A549 (cell line): ENCODE measurements around the gene KLHDC3. TPM values are rescaled to one million over a fixed set of nuclear protein-coding genes. Genes with fewer than 3 reads are reported as not detected.
A peak's percentile ranks its signal among the peaks of the same experiment; 100 is the strongest.

Source experiments
- ATAC-seq, 2 experiments: fragments of 200-7000 bp in 1 of 2; fragments of >200 bp in 1 of 2; cut with Nextera tagmentation in 1 of 2; cut with Tn5 transposase in 1 of 2; 3 replicates each; pipeline versions ENCODE4 v1.8.0 to v1.9.1; 2018 to 2020; ENCODE audit warnings: mild to moderate bottlenecking in 1 of 2, moderate library complexity in 1 of 2
- CTCF ChIA-PET: fragments of 300-600 bp; sonication (Branson Sonifier 250); formaldehyde crosslinking; extraction: SDS; loops from one replicate; lab custom pipeline; 2021; ENCODE audit warnings: antibody characterized with exemption, inconsistent platforms; lab: Yijun Ruan, JAX
- POLR2A ChIA-PET: fragments of 350-600 bp; formaldehyde crosslinking; extraction: SDS; loops from one replicate; lab custom pipeline; 2021; ENCODE audit warnings: antibody characterized with exemption, inconsistent platforms; lab: Yijun Ruan, JAX
- DNase-seq, 2 experiments: peaks; one replicate each; pipeline versions ENCODE4 v3.0.0 to v3.0.0-alpha.2; 2011 to 2016; ENCODE audit warnings: low read depth in 1 of 2, low spot score in 1 of 2
- FAIRE-seq: peaks from 2 replicates; lab custom pipeline; 2011; peaks lifted over from hg19 to GRCh38; lab: Jason Lieb, UNC
- H3K27ac ChIP-seq, 2 experiments: fragments of >200 bp; sonication (Bioruptor Twin); formaldehyde crosslinking; 3 replicates each; pipeline ENCODE4 v1.5.1; 2016 to 2017
- H3K4me1 ChIP-seq: fragments of >200 bp; sonication (Bioruptor Twin); formaldehyde crosslinking; 3 replicates; pipeline ENCODE4 v1.6.1; 2016
- H3K4me2 ChIP-seq: fragments of >200 bp; sonication (Bioruptor Twin); formaldehyde crosslinking; 3 replicates; pipeline ENCODE4 v1.6.1; 2016
- H3K4me3 ChIP-seq: fragments of >200 bp; sonication (Bioruptor Twin); formaldehyde crosslinking; 3 replicates; pipeline ENCODE4 v1.5.1; 2016
- H3K9me3 ChIP-seq: fragments of >200 bp; sonication (Bioruptor Twin); formaldehyde crosslinking; 3 replicates; pipeline ENCODE4 v1.6.1; 2016
- CEBPB ChIP-seq, 2 experiments: fragments of >200 bp in 1 of 2; sonication (Bioruptor Twin) in 1 of 2; formaldehyde crosslinking in 1 of 2; IDR thresholded peaks; 2 replicates each; pipeline ENCODE4 v1.6.1; 2012 to 2016
- EHF ChIP-seq: fragments of 250-450 bp; sonication (Bioruptor Pico); IDR thresholded peaks from 2 replicates; pipeline ENCODE4 v1.5.0; 2020; ENCODE audit warnings: mild to moderate bottlenecking
- FOSB ChIP-seq: fragments of 250-450 bp; sonication (Bioruptor Pico); IDR thresholded peaks from 2 replicates; pipeline ENCODE4 v1.5.0; 2020; ENCODE audit warnings: mild to moderate bottlenecking, moderate library complexity
- FOSL2 ChIP-seq, 2 experiments: fragments of 450-650 bp in 1 of 2; fragments of >200 bp in 1 of 2; sonication (Bioruptor Twin) in 1 of 2; formaldehyde crosslinking; IDR thresholded peaks; 2 replicates each; pipeline versions ENCODE4 v1.5.0 to v1.6.1; 2016 to 2020; ENCODE audit warnings: mild to moderate bottlenecking in 1 of 2, moderate library complexity in 1 of 2
- FOXS1 ChIP-seq: fragments of 250-450 bp; sonication (Bioruptor Pico); IDR thresholded peaks from 2 replicates; pipeline ENCODE4 v1.5.0; 2020; ENCODE audit warnings: mild to moderate bottlenecking, moderate library complexity
- GATA3 ChIP-seq: IDR thresholded peaks from 2 replicates; pipeline ENCODE4 v1.6.1; 2012; ENCODE audit warnings: borderline replicate concordance
- HDAC2 ChIP-seq: fragments of 200-600 bp; sonication (generic); IDR thresholded peaks from 2 replicates; pipeline ENCODE4 v1.6.1; 2016
- HOXB13 ChIP-seq: fragments of 250-450 bp; sonication (Bioruptor Pico); IDR thresholded peaks from 2 replicates; pipeline ENCODE4 v1.5.0; 2020; ENCODE audit warnings: low read depth, mild to moderate bottlenecking, moderate library complexity
- HOXB5 ChIP-seq: fragments of 250-450 bp; sonication (Bioruptor Pico); IDR thresholded peaks from 2 replicates; pipeline ENCODE4 v1.5.0; 2020; ENCODE audit warnings: mild to moderate bottlenecking, moderate library complexity
- KDM1A ChIP-seq: fragments of 200-600 bp; sonication (generic); IDR thresholded peaks from 2 replicates; pipeline ENCODE4 v1.6.1; 2016; ENCODE audit warnings: low read depth, mild to moderate bottlenecking
- MAFK ChIP-seq: fragments of 450-650 bp; IDR thresholded peaks from 2 replicates; pipeline ENCODE4 v1.6.1; 2014; ENCODE audit not compliant: partially characterized antibody
- MYC ChIP-seq: IDR thresholded peaks from 2 replicates; pipeline ENCODE4 v1.6.1; 2012; ENCODE audit warnings: mild to moderate bottlenecking, inconsistent platforms, low read length, improper control_type of control experiment, borderline replicate concordance
- PHF8 ChIP-seq: fragments of 200-600 bp; sonication (generic); IDR thresholded peaks from 2 replicates; pipeline ENCODE4 v1.6.1; 2016; ENCODE audit warnings: low read depth, mild to moderate bottlenecking, antibody characterized with exemption, moderate library complexity, borderline replicate concordance
- RARB ChIP-seq: fragments of 250-450 bp; sonication (Bioruptor Pico); IDR thresholded peaks from 2 replicates; pipeline ENCODE4 v1.8.0; 2021; ENCODE audit warnings: mild to moderate bottlenecking, moderate library complexity
- RCOR1 ChIP-seq: fragments of 150-350 bp; IDR thresholded peaks from 2 replicates; pipeline ENCODE4 v1.6.1; 2014; ENCODE audit warnings: antibody characterized with exemption, low read length, low read depth
- SMC3 ChIP-seq: fragments of >200 bp; sonication (Bioruptor Twin); formaldehyde crosslinking; IDR thresholded peaks from 3 replicates; pipeline ENCODE4 v1.6.1; 2018; ENCODE audit warnings: inconsistent platforms
- ZC3H11A ChIP-seq: fragments of 450-650 bp; IDR thresholded peaks from 2 replicates; pipeline ENCODE4 v1.6.1; 2014; ENCODE audit warnings: antibody characterized with exemption, mild to moderate bottlenecking
- ZFP36 ChIP-seq: fragments of 450-650 bp; IDR thresholded peaks from 2 replicates; pipeline ENCODE4 v1.6.1; 2014; ENCODE audit warnings: borderline replicate concordance; ENCODE audit not compliant: partially characterized antibody
- WGBS: methylation state at CpG from one replicate; pipeline ENCODE4 v1.1.6; 2017; ENCODE audit errors: missing lambda C conversion rate; 5-methylcytosine and 5-hydroxymethylcytosine counted together
- polyA plus RNA-seq, 4 experiments: library from polyadenylated mRNA; depleted of rRNA in 3 of 4; stranded (reverse); fragments of >200 nt; fragmentation: RNase III in 1 of 4; extraction: RNeasy Plus Mini Kit Qiagen cat#74134 plus additional on column Dnase treatment in 1 of 4; gene quantifications; 2 replicates in 3 of 4; 3 replicates in 1 of 4; pipeline ENCODE4 v1.2.3, GENCODE V29; 2011 to 2017
- TF ChIP-seq, protein P1 (sequence below): fragments of 250-450 bp; sonication (Bioruptor Pico); IDR thresholded peaks from 2 replicates; pipeline ENCODE4 v1.5.0; 2020; ENCODE audit warnings: low read depth, mild to moderate bottlenecking, moderate library complexity
- TF ChIP-seq, protein P2 (sequence below): fragments of >200 bp; sonication (Bioruptor Twin); formaldehyde crosslinking; IDR thresholded peaks from 3 replicates; pipeline ENCODE4 v1.6.1; 2016
- TF ChIP-seq, protein P3 (sequence below): fragments of 250-450 bp; sonication (Bioruptor Pico); IDR thresholded peaks from 2 replicates; pipeline ENCODE4 v1.5.0; 2021; ENCODE audit warnings: mild to moderate bottlenecking, moderate library complexity, borderline replicate concordance
- TF ChIP-seq, protein P4 (sequence below): IDR thresholded peaks from 2 replicates; pipeline ENCODE4 v1.6.1; 2012; ENCODE audit warnings: low read depth, borderline replicate concordance
- TF ChIP-seq, protein P5 (sequence below): fragments of 450-650 bp; IDR thresholded peaks from 2 replicates; pipeline ENCODE4 v1.6.1; 2014; ENCODE audit warnings: antibody characterized with exemption

KLHDC3 gene
- polyA plus RNA-seq, 2 of the 4 experiments (the other 2 are of a cell fraction) = 18.8 to 28.0 TPM

DNA sequence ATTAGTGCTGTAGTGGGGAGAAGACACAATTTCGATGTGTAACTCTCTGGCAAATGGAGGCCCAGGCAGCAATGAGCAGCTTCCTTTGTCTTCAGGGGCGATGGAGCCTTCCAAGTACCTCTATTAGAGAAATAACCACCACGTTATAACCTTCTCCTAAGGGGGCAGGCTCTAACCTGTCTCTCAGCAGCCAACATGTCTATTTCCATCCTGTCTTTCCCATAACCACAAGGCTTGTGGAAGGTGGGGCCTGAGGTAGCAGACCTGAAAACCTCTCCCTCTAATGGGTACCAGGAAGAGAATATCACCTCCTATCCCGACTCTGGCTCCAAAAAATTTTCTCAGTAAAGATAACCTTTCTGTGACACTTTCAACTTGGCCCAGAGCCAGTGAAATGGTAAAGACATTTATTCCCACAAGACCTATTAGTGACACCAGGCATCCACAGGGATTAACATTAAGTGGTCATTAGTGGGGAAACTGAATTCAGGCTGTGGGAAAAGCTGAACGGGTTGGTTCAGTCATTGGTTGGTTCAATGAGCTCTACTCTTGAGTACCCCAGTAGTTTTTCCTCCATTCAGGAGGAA, 39.0 kb upstream of the KLHDC3 start:
- H3K9me3 ChIP-seq = no peaks in the 10 kb centered on the region
- TF ChIP-seq, protein P1, sequence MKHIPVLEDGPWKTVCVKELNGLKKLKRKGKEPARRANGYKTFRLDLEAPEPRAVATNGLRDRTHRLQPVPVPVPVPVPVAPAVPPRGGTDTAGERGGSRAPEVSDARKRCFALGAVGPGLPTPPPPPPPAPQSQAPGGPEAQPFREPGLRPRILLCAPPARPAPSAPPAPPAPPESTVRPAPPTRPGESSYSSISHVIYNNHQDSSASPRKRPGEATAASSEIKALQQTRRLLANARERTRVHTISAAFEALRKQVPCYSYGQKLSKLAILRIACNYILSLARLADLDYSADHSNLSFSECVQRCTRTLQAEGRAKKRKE = no peak
- TF ChIP-seq ZC3H11A (no peak), MAFK (no peak), GATA3 (no peak), PHF8 (no peak), EHF (CRISPR knock-in tag) (no peak), FOXS1 (no peak), ZFP36 (no peak), HOXB13 (CRISPR knock-in tag) (no peak), MYC (no peak), FOSB (no peak)
- TF ChIP-seq, protein P2, sequence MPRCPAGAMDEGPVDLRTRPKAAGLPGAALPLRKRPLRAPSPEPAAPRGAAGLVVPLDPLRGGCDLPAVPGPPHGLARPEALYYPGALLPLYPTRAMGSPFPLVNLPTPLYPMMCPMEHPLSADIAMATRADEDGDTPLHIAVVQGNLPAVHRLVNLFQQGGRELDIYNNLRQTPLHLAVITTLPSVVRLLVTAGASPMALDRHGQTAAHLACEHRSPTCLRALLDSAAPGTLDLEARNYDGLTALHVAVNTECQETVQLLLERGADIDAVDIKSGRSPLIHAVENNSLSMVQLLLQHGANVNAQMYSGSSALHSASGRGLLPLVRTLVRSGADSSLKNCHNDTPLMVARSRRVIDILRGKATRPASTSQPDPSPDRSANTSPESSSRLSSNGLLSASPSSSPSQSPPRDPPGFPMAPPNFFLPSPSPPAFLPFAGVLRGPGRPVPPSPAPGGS = no peak
- TF ChIP-seq, all 56 proteins: peak for 0
- WGBS = 85% methylated on average over 5 of the region's 5 CpGs
- ChIA-PET POLR2A (interaction anchor here (0.6 to 1.4 kb wide), 3 partner anchors 9 to 17 kb away, joined by 4 to 7 read pairs (median 6); partner anchors contain the start of gene PPP2R5D), CTCF (interaction anchor here (0.6 to 1.3 kb wide), 4 partner anchors 10 to 158 kb away, joined by 3 to 5 read pairs (median 3); partner anchors contain the start of gene GNMT)
- H3K27ac ChIP-seq = no peak overlapping the region
- no peak for ATAC-seq
- DNase-seq = no peak
- no peak for FAIRE-seq
- H3K4me2 ChIP-seq = no peak overlapping the region
- H3K4me1 ChIP-seq = peaks cover 26% of the 10 kb centered on the region
- H3K4me3 ChIP-seq = no peak overlapping the region

DNA sequence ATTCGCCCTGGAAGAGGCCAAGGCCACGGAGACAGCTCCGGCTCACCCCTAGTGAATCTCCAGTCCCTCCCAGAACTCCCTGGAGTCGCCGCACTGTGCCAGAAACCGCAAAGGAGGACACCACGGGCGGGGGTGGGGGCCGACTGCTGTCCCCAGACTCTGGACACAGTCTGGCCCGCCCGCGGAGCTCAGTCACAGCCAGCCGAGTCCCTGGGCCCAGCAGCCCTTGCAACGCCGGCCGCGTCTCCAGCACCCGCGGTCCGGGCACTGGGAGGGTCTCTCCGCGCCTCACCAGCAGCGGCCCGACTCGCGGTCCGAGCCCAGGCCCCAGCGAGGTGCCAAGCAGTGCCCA, 35.6 kb upstream of the KLHDC3 start:
- FAIRE-seq = no peak

DNA sequence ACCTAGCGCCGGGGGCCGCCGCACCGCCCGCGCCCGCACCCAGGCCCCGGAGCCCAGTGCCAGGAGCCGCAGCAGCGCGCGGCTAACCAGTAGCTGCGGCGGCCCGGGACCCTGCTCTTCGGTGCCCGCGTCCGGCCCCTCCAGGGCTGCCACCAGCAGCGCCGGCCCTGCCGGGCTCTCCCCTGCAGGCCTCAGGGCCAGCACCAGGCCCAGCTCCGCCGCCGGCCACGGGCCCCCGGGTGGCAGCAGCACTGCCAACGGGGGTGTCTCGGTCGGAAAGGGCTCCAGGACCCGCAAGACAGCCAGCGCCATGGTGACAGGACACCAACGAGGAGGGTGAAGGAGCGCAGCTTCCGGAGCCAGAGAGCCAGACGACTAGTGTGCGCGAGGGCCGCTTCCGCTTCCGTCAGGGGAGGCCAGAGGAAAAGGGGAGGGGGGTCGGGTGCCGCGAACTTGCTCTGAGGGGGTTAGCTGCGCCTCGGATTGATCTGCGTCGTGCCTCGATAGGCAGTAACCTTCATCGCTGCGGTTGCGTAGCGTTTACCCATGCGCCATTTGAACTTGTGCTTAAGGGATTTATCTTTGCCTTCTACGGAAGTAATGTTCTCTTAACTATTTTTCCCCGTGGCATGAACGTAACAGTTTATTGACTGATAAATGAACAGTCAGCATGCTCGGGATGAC, 35.1 kb upstream of the KLHDC3 start, which contains the start of gene PEX6:
TSS of gene PEX6 (minus strand) at position 343 of the 684 bp plus-strand sequence. CDS start at position 312, 31 bp downstream.
- Histone ChIP-seq H3K27ac (peak within 1 kb of the TSS; percentile 92 to 94), H3K4me3 (peak within 1 kb of the TSS; percentile 99), H3K4me1 (peaks cover 7% of the 10 kb centered on the region; the same call in 1 of the 3 replicates), H3K9me3 (no peaks in the 10 kb centered on the region), H3K4me2 (peak within 1 kb of the TSS; percentile 92)
- POLR2A ChIA-PET = interaction anchor here (0.6 to 1.7 kb wide), 5 partner anchors 14 to 100 kb away, joined by 3 to 9 read pairs (median 4); partner anchors contain the start of genes CNPY3, KLC4, KLHDC3 and MEA1
- FAIRE-seq = no peak
- CTCF ChIA-PET = interaction anchor here (0.9 to 2.8 kb wide), 3 partner anchors 9 to 165 kb away, joined by 4 to 6 read pairs (median 4); no protein-coding TSS in a partner anchor
- DNase-seq = peak; percentile 76 to 84
- peak; percentile 92 to 94 for ATAC-seq
- WGBS = 3% methylated on average over 13 of the region's 59 CpGs
- no peak for TF ChIP-seq SMC3
- TF ChIP-seq RCOR1 = no peak
- TF ChIP-seq, protein P3, sequence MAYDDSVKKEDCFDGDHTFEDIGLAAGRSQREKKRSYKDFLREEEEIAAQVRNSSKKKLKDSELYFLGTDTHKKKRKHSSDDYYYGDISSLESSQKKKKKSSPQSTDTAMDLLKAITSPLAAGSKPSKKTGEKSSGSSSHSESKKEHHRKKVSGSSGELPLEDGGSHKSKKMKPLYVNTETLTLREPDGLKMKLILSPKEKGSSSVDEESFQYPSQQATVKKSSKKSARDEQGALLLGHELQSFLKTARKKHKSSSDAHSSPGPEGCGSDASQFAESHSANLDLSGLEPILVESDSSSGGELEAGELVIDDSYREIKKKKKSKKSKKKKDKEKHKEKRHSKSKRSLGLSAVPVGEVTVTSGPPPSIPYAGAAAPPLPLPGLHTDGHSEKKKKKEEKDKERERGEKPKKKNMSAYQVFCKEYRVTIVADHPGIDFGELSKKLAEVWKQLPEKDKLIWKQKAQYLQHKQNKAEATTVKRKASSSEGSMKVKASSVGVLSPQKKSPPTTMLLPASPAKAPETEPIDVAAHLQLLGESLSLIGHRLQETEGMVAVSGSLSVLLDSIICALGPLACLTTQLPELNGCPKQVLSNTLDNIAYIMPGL (CRISPR knock-in tag) = no peak
- no peak for TF ChIP-seq GATA3
- TF ChIP-seq HOXB13 (CRISPR knock-in tag) = no peak
- peak; percentile 29 for TF ChIP-seq MAFK
- TF ChIP-seq EHF (CRISPR knock-in tag) = no peak
- TF ChIP-seq PHF8 = peak; percentile 69; the same call in 1 of the 2 replicates
- no peak for TF ChIP-seq RARB (CRISPR knock-in tag)
- no peak for TF ChIP-seq CEBPB (IDR thresholded peaks at IDR 0.05)
- TF ChIP-seq, protein P4, sequence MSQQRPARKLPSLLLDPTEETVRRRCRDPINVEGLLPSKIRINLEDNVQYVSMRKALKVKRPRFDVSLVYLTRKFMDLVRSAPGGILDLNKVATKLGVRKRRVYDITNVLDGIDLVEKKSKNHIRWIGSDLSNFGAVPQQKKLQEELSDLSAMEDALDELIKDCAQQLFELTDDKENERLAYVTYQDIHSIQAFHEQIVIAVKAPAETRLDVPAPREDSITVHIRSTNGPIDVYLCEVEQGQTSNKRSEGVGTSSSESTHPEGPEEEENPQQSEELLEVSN = peak; percentile 38; the same call in 1 of the 2 replicates
- TF ChIP-seq, protein P5, sequence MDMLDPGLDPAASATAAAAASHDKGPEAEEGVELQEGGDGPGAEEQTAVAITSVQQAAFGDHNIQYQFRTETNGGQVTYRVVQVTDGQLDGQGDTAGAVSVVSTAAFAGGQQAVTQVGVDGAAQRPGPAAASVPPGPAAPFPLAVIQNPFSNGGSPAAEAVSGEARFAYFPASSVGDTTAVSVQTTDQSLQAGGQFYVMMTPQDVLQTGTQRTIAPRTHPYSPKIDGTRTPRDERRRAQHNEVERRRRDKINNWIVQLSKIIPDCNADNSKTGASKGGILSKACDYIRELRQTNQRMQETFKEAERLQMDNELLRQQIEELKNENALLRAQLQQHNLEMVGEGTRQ = no peak
- TF ChIP-seq KDM1A = no peak
- TF ChIP-seq HOXB5 (CRISPR knock-in tag) = no peak
- TF ChIP-seq, protein P2 = peak; percentile 34; the same call in 2 of the 3 replicates
- no peak for TF ChIP-seq HDAC2

More for the DNA sequence above, 35.6 kb upstream of the KLHDC3 start:
- ChIA-PET POLR2A (interaction anchor here (0.6 to 1.7 kb wide), 4 partner anchors 36 to 99 kb away, joined by 3 to 9 read pairs (median 4); partner anchors contain the start of genes CNPY3, KLC4, KLHDC3 and MRPL2), CTCF (interaction anchor here (1.4 kb wide), 1 partner anchor 164 kb away, joined by 4 read pairs; no protein-coding TSS in a partner anchor)
- peaks cover 7% of the 10 kb centered on the region; the same call in 1 of the 3 replicates for H3K4me1 ChIP-seq
- H3K27ac ChIP-seq = peak overlapping the region; percentile 92 to 94
- no peaks in the 10 kb centered on the region for H3K9me3 ChIP-seq
- H3K4me3 ChIP-seq = peak overlapping the region; percentile 99
- peak; percentile 28 to 33 for DNase-seq
- no peak for TF ChIP-seq HOXB13 (CRISPR knock-in tag)
- TF ChIP-seq FOSL2 (IDR thresholded peaks at IDR 0.05) = no peak
- no peak for TF ChIP-seq FOSL2 (CRISPR knock-in tag; IDR thresholded peaks at IDR 0.05)
- no peak for TF ChIP-seq HOXB5 (CRISPR knock-in tag)
- peak overlapping the region; percentile 92 for H3K4me2 ChIP-seq
- no CpG with 5 or more reads among the region's 28 CpGs for WGBS
- ATAC-seq = peak; percentile 61 to 62
